Neutrophil (primary cell): Measurements from ENCODE around the gene CNOT8.
A peak's percentile ranks its signal among the peaks of the same experiment; 100 is the strongest.

Experiments used
- H3K27ac ChIP-seq: fragments of 200-600 bp; sonication (generic); 2 replicates; pipeline ENCODE4 v1.5.1; 2016; ENCODE audit warnings: mild to moderate bottlenecking, moderate library complexity
- H3K27me3 ChIP-seq: fragments of 200-600 bp; sonication (generic); 2 replicates; pipeline ENCODE4 v1.6.0; 2016; ENCODE audit warnings: mild to moderate bottlenecking
- H3K36me3 ChIP-seq: fragments of 200-600 bp; sonication (generic); 2 replicates; pipeline ENCODE4 v1.5.1; 2017
- H3K4me1 ChIP-seq, 2 experiments: fragments of 200-600 bp in 1 of 2; sonication (generic) in 1 of 2; 1 replicate in 1 of 2; 2 replicates in 1 of 2; pipeline versions ENCODE4 v1.5.1 to v1.6.1; 2013 to 2016; ENCODE audit warnings: low read depth in 1 of 2, low read length in 1 of 2, mild to moderate bottlenecking in 1 of 2, moderate library complexity in 1 of 2; ENCODE audit not compliant: control insufficient read depth in 1 of 2, insufficient read depth in 1 of 2
- H3K4me3 ChIP-seq, 2 experiments: fragments of 200-600 bp in 1 of 2; sonication (generic) in 1 of 2; 1 replicate in 1 of 2; 2 replicates in 1 of 2; pipeline ENCODE4 v1.5.1; 2013 to 2016; ENCODE audit warnings: low read depth in 1 of 2, low read length in 1 of 2, mild to moderate bottlenecking in 1 of 2, moderate library complexity in 1 of 2
- H3K9me3 ChIP-seq: fragments of 200-600 bp; sonication (generic); 2 replicates; pipeline ENCODE4 v1.5.1; 2016
- TF ChIP-seq, protein P1 (sequence below): fragments of 200-600 bp; sonication (generic); IDR thresholded peaks from 2 replicates; pipeline ENCODE4 v1.5.1; 2016; ENCODE audit warnings: antibody characterized with exemption

CNOT8 gene

DNA sequence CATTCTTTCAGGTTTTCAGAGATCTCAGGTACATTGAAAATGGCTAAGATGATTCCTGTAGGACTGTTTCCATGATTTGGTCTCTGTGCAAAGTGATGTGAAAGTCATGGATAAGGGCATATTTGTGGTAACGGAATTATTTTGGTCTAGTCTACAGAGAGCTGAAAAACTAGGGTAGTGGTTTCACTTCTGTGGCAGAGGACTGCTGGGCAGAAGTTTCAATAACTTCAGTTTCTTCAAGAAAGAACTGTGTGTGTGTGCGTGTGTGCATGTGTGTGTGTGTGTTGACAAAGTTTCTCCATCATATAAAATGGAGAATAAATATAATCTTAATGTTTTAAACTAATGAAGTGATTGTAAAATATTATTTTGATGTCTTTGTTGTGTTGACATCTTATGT, 4.3 kb downstream of the CNOT8 start:
- TF ChIP-seq, protein P1, sequence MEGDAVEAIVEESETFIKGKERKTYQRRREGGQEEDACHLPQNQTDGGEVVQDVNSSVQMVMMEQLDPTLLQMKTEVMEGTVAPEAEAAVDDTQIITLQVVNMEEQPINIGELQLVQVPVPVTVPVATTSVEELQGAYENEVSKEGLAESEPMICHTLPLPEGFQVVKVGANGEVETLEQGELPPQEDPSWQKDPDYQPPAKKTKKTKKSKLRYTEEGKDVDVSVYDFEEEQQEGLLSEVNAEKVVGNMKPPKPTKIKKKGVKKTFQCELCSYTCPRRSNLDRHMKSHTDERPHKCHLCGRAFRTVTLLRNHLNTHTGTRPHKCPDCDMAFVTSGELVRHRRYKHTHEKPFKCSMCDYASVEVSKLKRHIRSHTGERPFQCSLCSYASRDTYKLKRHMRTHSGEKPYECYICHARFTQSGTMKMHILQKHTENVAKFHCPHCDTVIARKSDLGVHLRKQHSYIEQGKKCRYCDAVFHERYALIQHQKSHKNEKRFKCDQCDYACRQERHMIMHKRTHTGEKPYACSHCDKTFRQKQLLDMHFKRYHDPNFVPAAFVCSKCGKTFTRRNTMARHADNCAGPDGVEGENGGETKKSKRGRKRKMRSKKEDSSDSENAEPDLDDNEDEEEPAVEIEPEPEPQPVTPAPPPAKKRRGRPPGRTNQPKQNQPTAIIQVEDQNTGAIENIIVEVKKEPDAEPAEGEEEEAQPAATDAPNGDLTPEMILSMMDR: no peak
- H3K4me1 ChIP-seq: peaks cover 27 to 30% of the 10 kb centered on the region in 2 experiments
- H3K27me3 ChIP-seq: no peaks in the 10 kb centered on the region
- H3K36me3 ChIP-seq: peaks cover 40% of the 10 kb centered on the region
- H3K9me3 ChIP-seq: no peaks in the 10 kb centered on the region
- H3K4me3 ChIP-seq: no peak overlapping the region
- peak overlapping the region; percentile 23 for H3K27ac ChIP-seq

DNA sequence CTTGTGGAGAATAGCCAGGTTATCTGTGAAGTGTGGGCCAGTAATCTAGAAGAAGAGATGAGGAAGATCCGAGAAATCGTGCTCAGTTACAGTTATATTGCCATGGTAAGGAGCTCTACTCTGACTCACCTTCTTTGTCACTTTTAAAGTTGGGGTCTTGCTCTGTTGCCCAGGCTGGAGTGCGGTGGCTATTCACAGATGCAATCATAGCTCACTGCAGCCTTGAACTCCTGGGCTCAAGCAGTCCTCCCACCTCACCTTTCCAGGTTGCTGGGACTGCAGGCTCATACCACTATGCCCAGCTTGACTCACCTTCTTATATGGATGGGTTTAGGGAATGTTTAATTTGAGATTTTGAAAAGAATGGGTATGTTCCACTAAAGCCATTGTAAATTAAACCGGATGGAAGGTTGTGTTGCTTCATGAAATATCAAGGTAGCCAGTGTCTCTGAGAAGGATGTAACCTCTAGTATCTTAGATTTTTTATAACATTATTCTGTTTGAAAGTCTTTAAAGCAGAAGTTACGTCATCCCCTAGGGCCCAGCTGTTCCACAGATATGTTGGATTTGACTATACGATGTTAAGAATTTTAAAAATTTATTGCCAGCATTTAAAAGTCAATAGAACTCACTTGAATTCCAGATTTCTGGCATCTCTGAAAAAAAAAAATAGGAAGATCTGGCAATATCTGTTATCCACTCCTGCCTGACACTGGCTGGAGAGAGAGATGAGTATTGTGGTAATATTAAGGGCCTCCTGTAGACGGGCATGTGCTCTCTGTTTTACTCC, 5.1 kb downstream of the CNOT8 start:
- peaks cover 46% of the 10 kb centered on the region for H3K36me3 ChIP-seq
- H3K4me3 ChIP-seq: no peak overlapping the region
- peaks cover 27 to 30% of the 10 kb centered on the region in 2 experiments for H3K4me1 ChIP-seq
- TF ChIP-seq, protein P1: no peak
- no peaks in the 10 kb centered on the region for H3K9me3 ChIP-seq
- peak overlapping the region; percentile 23 for H3K27ac ChIP-seq
- H3K27me3 ChIP-seq: no peaks in the 10 kb centered on the region

DNA sequence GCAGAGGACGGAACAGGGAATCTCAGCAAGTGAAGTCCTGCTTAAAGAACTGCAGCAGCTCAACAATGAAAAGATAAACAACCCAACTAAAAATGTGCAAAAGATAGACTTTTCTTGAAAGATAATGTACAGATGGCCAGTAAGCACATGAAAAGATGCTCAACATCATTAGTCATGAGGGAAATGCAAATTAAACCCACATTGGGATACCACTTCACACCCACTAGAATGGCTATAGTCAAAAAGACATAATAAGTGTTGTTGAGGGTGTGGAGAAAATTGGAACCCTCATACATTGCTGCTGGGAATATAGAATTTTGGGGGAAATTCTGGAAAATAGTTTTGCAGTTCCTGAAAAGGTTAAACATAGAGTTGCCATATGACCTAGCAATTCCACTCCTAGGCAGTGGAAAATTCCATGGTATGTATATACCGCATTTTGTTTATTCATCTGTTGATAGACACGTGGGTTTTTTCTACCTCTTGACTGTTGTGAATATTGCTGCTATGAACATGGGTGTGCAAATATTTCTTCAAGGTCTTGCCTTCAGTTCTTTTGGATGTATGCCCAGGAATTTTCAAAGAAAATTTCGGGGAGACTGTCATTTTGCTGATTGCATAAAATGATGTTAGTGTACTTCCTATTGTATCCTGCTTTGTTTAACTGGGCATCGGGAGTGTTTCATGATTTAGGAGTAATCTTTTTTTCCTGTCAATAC, 7.2 kb downstream of the CNOT8 start:
- no peaks in the 10 kb centered on the region for H3K27me3 ChIP-seq
- H3K4me1 ChIP-seq: peaks cover 11 to 17% of the 10 kb centered on the region in 2 experiments
- peaks cover 61% of the 10 kb centered on the region for H3K36me3 ChIP-seq
- H3K4me3 ChIP-seq: no peak overlapping the region
- TF ChIP-seq, protein P1: no peak
- H3K27ac ChIP-seq: no peak overlapping the region
- no peaks in the 10 kb centered on the region for H3K9me3 ChIP-seq

DNA sequence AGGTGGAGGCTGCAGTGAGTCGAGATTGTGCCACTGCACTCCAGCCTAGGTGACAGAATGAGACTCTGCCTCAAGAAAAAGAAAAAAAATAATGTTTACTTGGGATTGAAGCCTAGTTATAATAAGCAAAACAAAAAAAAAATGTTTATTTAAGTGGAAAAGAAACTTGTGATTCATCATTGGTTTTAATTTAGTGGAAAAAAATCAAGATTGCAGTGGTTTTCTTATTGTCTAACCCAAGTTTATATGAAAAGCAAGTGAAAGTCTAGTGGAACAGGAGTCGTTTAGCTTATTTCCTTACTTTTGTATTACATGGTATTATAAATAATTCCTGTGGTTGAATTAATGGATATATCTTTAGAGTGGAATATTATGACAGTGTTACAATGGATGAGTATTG, 8.4 kb downstream of the CNOT8 start:
- TF ChIP-seq, protein P1: no peak
- Histone ChIP-seq H3K36me3 (peaks cover 73% of the 10 kb centered on the region), H3K4me3 (no peak overlapping the region), H3K9me3 (no peaks in the 10 kb centered on the region), H3K27ac (no peak overlapping the region), H3K4me1 (peaks cover 0 to 4% of the 10 kb centered on the region in 2 experiments), H3K27me3 (no peaks in the 10 kb centered on the region)

DNA sequence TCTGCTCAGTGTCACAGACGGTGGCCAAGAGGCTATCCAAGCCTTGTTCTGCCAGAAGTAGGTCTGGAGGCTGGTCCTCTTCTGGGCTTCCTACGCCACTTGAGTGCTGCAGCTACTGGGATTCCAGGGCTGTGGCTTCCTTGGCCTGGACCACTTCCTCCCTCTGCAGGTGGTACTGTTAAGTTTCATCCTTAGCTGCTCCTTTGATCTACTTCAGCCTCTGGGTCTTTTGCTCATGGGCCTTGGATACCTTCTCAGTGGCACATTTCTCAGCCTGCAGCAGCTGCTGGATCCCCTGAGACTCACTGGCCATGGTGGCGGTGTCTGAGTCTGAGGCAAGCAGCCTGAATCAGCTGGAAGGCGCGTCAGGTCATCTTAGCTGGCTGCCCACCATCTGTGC, 10.3 kb downstream of the CNOT8 start:
- H3K27ac ChIP-seq: no peak overlapping the region

More for the DNA sequence above, 10.3 kb downstream of the CNOT8 start:
- Histone ChIP-seq H3K9me3 (no peaks in the 10 kb centered on the region), H3K27me3 (no peaks in the 10 kb centered on the region), H3K4me3 (no peak overlapping the region), H3K36me3 (peaks cover 84% of the 10 kb centered on the region), H3K4me1 (no peaks in the 10 kb centered on the region)
- TF ChIP-seq, protein P1: no peak
